ENCODE data around the gene ACSL5. TPM values are rescaled to one million over a fixed set of nuclear protein-coding genes. Genes with fewer than 3 reads are reported as not detected.
"Not testable (repeated sequence)": the region's sequence is repeated elsewhere in the genome, so short reads cannot be mapped to it uniquely, and the experiment has no call there.

Gene ACSL5
- total RNA-seq, 1 experiment from 2014 or later, result 1.4 TPM

GRCh38 chr10:112370424-112370819, 3.5 kb upstream of the ACSL5 start:
- BruUV-seq (replicated peaks), result no TSS peak

GRCh38 chr10:112371326-112371725, 2.6 kb upstream of the ACSL5 start:
- CTCF ChIA-PET; intact Hi-C loops (cut with micrococcal nuclease): not testable (repeated sequence)

More at GRCh38 chr10:112370424-112370819, 3.5 kb upstream of the ACSL5 start:
- H3K27ac ChIP-seq (ENCODE audit: low read length), result no peak overlapping the region
- TF ChIP-seq EZH2phosphoT487 (IDR thresholded peaks at IDR 0.05; ENCODE audit: borderline replicate concordance, low read length) (no peak), EZH2 (IDR thresholded peaks at IDR 0.05; ENCODE audit: low read length, unreplicated experiment) (no peak), CTCF (conservative IDR thresholded peaks at IDR 0.05; ENCODE audit: low read depth, low read length) (no peak)
- CTCF ChIA-PET, result no interaction called here
- H3K9me3 ChIP-seq (ENCODE audit: low read length), result no peaks in the 10 kb centered on the region
- intact Hi-C loops (cut with micrococcal nuclease), result no loop called here
- H3F3A ChIP-seq (ENCODE audit: low read length, unreplicated experiment), result no peaks in the 10 kb centered on the region
- ATAC-seq (no peak), DNase-seq (no peak)
- no peaks in the 10 kb centered on the region for H4K20me1 ChIP-seq (ENCODE audit: low read length)
- no peaks in the 10 kb centered on the region for H3K79me2 ChIP-seq (ENCODE audit: low read length)
- H3K4me2 ChIP-seq (ENCODE audit: low read length), result no peak overlapping the region
- H3K27me3 ChIP-seq (ENCODE audit: low read length), result no peaks in the 10 kb centered on the region
- no peak overlapping the region for H3K4me3 ChIP-seq (ENCODE audit: low read length)
- no peak overlapping the region for H3K9ac ChIP-seq (ENCODE audit: low read length)
- H2AFZ ChIP-seq (ENCODE audit: low read length), result no peak overlapping the region
- no peaks in the 10 kb centered on the region for H3K36me3 ChIP-seq (ENCODE audit: low read depth, low read length)
- H3K4me1 ChIP-seq (ENCODE audit: insufficient read depth, low read length), result peaks cover 6% of the 10 kb centered on the region
- no peaks in the 10 kb centered on the region for H3K9me2 ChIP-seq (replicated peaks; ENCODE audit: low read length)
- POLR2A ChIA-PET (ENCODE audit: unreplicated experiment), result no interaction called here

GRCh38 chr10:112372182-112372810, 1.6 kb upstream of the ACSL5 start:
- DNase-seq; H3K4me2 ChIP-seq (ENCODE audit: low read length); H3K36me3 ChIP-seq (ENCODE audit: low read depth, low read length); H3K79me2 ChIP-seq (ENCODE audit: low read length); H3K27ac ChIP-seq (ENCODE audit: low read length); POLR2A ChIA-PET (ENCODE audit: unreplicated experiment); H3K9me3 ChIP-seq (ENCODE audit: low read length); H3K27me3 ChIP-seq (ENCODE audit: low read length); H4K20me1 ChIP-seq (ENCODE audit: low read length); H3F3A ChIP-seq (ENCODE audit: low read length, unreplicated experiment); H3K9ac ChIP-seq (ENCODE audit: low read length); ATAC-seq; intact Hi-C loops (cut with micrococcal nuclease); H3K4me3 ChIP-seq (ENCODE audit: low read length); CTCF ChIA-PET; BruUV-seq (replicated peaks); H2AFZ ChIP-seq (ENCODE audit: low read length); H3K9me2 ChIP-seq (replicated peaks; ENCODE audit: low read length): not testable (repeated sequence)
- peaks cover 15% of the 10 kb centered on the region for H3K4me1 ChIP-seq (ENCODE audit: insufficient read depth, low read length)

More at GRCh38 chr10:112371326-112371725, 2.6 kb upstream of the ACSL5 start:
- H3K9me3 ChIP-seq (ENCODE audit: low read length); BruUV-seq (replicated peaks); POLR2A ChIA-PET (ENCODE audit: unreplicated experiment); H2AFZ ChIP-seq (ENCODE audit: low read length); H3K27ac ChIP-seq (ENCODE audit: low read length); DNase-seq; H4K20me1 ChIP-seq (ENCODE audit: low read length); H3K9ac ChIP-seq (ENCODE audit: low read length); H3F3A ChIP-seq (ENCODE audit: low read length, unreplicated experiment); H3K27me3 ChIP-seq (ENCODE audit: low read length); ATAC-seq; H3K9me2 ChIP-seq (replicated peaks; ENCODE audit: low read length); H3K79me2 ChIP-seq (ENCODE audit: low read length); H3K4me3 ChIP-seq (ENCODE audit: low read length); H3K36me3 ChIP-seq (ENCODE audit: low read depth, low read length); H3K4me2 ChIP-seq (ENCODE audit: low read length): not testable (repeated sequence)
- H3K4me1 ChIP-seq (ENCODE audit: insufficient read depth, low read length), result peaks cover 15% of the 10 kb centered on the region

Measured in PC-3 (cell line).